Transverse colon (tissue), 4 donors: Measurements from ENCODE around the gene APOA5. TPM values are rescaled to one million over a fixed set of nuclear protein-coding genes. Genes with fewer than 3 reads are reported as not detected.
"Not testable (repeated sequence)": the region's sequence is repeated elsewhere in the genome, so short reads cannot be mapped to it uniquely, and the experiment has no call there.

ENCODE experiments used
- DNase-seq: peaks from one replicate; pipeline ENCODE4 v3.0.0-alpha.2; 2019
- H3K27ac ChIP-seq, 4 donors: fragments of 200-600 bp; sonication (generic); 2 replicates each; pipeline ENCODE4 v1.5.1; 2016 to 2018; ENCODE audit warnings: inconsistent platforms in 4 of 4
- H3K27me3 ChIP-seq: fragments of 200-600 bp; sonication (generic); 2 replicates; pipeline ENCODE4 v1.5.1; 2017; ENCODE audit warnings: inconsistent platforms
- H3K36me3 ChIP-seq, 4 donors: fragments of 200-600 bp; sonication (generic); 2 replicates each; pipeline ENCODE4 v1.5.1; 2017 to 2019; ENCODE audit warnings: inconsistent platforms in 4 of 4
- H3K4me1 ChIP-seq, 4 donors: fragments of 200-600 bp; sonication (generic); 2 replicates each; pipeline ENCODE4 v1.5.1; 2017 to 2020; ENCODE audit warnings: inconsistent platforms in 4 of 4
- H3K4me3 ChIP-seq, 4 donors: fragments of 200-600 bp; sonication (generic); 1 replicate in 1 of 4; 2 replicates in 3 of 4; pipeline versions ENCODE4 v1.5.1 to v1.6.1; 2017 to 2019; ENCODE audit warnings: inconsistent platforms in 4 of 4
- H3K9me3 ChIP-seq, 2 donors: fragments of 200-600 bp; sonication (generic); 2 replicates each; pipeline ENCODE4 v1.5.1; 2017 to 2019; ENCODE audit warnings: inconsistent platforms in 2 of 2
- EP300 ChIP-seq: sonication (generic); formaldehyde crosslinking; IDR thresholded peaks from one replicate; pipeline ENCODE4 v1.6.1; 2017; ENCODE audit warnings: antibody characterized with exemption, low read depth
- POLR2A ChIP-seq: fragments of 450-650 bp; IDR thresholded peaks from one replicate; pipeline ENCODE4 v1.6.1; 2016; ENCODE audit warnings: antibody characterized with exemption, mild to moderate bottlenecking, moderate library complexity
- POLR2AphosphoS5 ChIP-seq, 3 donors: sonication (generic); formaldehyde crosslinking; IDR thresholded peaks; one replicate each; pipeline ENCODE4 v1.6.1; 2016; ENCODE audit warnings: antibody characterized with exemption in 3 of 3
- WGBS, 2 donors: methylation state at CpG; one replicate each; pipeline ENCODE4 v1.1.5; 2018; ENCODE audit warnings: low coverage in 1 of 2; 5-methylcytosine and 5-hydroxymethylcytosine counted together
- in situ Hi-C, 4 donors: fragments of 200-750 bp; cut with MboI; loops; one replicate each; pipeline versions ENCODE4 v1.15.0 to v1.15.1; 2017; ENCODE audit warnings: low sequenced_read_pairs in 3 of 4, low pct_ligation_motif_present in 1 of 4, low pct_unique_long_range_greater_than_20kb in 1 of 4
- intact Hi-C: fragments of 100-400 bp; cut with DNase I; formaldehyde crosslinking; loops from one replicate; pipeline ENCODE4 v1.15.1; 2023; ENCODE audit warnings: low total_unique reads
- total RNA-seq, 4 donors: library from RNA; depleted of rRNA; stranded (reverse); fragments of >200 nt; gene quantifications; one replicate each; pipeline ENCODE4 v1.1.0, GENCODE V29; 2016
- TF ChIP-seq, protein P1 (sequence below), 5 experiments: fragments of 200-600 bp in 3 of 5; fragments of 450-650 bp in 2 of 5; sonication (generic) in 3 of 5; IDR thresholded peaks; 1 replicate in 2 of 5; 2 replicates in 3 of 5; pipeline ENCODE4 v1.5.1; 2016 to 2017; ENCODE audit warnings: antibody characterized with exemption in 5 of 5, inconsistent platforms in 3 of 5, mild to moderate bottlenecking in 2 of 5, moderate library complexity in 1 of 5

APOA5 gene
- total RNA-seq, 4 donors from 2014 or later: not detected

DNA sequence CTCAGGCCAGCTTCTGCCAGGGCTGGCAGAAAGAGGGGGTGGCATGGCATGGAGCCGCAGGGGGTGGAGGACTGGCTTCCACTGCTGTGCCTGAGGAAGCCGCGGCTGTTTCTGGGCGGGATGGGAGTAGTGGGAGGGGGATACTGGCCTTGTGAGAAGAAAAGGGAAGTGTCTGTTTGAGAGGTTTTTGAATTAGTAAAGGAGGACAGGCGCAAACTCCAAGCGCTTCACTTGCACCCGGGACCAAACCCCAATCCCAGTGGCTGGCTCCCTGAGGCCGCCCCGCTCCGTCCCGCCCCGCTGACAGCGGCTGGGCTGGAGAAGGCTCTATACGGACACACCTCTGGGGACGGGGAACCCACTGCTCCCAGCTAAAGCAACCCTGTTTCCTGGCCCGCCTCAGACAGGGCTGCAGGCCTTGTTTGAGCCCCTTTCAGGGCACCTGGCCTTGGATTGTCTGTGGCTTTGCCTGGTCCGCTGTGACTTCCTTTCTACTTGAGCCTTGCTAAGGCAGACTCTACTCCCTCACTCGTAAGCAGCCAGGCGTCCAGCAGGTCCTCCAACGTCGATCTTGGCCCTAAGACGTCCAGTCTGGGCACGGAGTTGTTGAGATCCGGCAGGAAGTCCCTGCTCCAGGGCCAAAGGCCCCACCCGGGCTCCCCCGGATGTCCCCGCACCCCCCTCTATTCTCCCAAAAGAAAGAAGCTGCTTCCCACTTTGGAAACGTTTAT, 43.5 kb upstream of the APOA5 start:
- Histone ChIP-seq H3K9me3 (no peaks in the 10 kb centered on the region), H3K27me3 (no peaks in the 10 kb centered on the region), H3K4me1 (peaks cover 0 to 17% (median 11%) of the 10 kb centered on the region in 4 donors), H3K27ac (peak overlapping the region; percentile 54 to 66 (median 64)), H3K36me3 (no peaks in the 10 kb centered on the region), H3K4me3 (peak overlapping the region in 3 of 4 donors; percentile 20 to 46 (median 25))
- intact Hi-C loops (no loop called here), in situ Hi-C loops (no loop called here)
- TF ChIP-seq POLR2A (no peak), POLR2AphosphoS5 (IDR thresholded peaks at IDR 0.05) (no peak), EP300 (no peak)
- TF ChIP-seq, protein P1, sequence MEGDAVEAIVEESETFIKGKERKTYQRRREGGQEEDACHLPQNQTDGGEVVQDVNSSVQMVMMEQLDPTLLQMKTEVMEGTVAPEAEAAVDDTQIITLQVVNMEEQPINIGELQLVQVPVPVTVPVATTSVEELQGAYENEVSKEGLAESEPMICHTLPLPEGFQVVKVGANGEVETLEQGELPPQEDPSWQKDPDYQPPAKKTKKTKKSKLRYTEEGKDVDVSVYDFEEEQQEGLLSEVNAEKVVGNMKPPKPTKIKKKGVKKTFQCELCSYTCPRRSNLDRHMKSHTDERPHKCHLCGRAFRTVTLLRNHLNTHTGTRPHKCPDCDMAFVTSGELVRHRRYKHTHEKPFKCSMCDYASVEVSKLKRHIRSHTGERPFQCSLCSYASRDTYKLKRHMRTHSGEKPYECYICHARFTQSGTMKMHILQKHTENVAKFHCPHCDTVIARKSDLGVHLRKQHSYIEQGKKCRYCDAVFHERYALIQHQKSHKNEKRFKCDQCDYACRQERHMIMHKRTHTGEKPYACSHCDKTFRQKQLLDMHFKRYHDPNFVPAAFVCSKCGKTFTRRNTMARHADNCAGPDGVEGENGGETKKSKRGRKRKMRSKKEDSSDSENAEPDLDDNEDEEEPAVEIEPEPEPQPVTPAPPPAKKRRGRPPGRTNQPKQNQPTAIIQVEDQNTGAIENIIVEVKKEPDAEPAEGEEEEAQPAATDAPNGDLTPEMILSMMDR (IDR thresholded peaks at IDR 0.05): no peak
- no peak for DNase-seq
- 51 to 93% methylated on average over 3 to 26 of the region's 28 CpGs for WGBS, 2 donors

DNA sequence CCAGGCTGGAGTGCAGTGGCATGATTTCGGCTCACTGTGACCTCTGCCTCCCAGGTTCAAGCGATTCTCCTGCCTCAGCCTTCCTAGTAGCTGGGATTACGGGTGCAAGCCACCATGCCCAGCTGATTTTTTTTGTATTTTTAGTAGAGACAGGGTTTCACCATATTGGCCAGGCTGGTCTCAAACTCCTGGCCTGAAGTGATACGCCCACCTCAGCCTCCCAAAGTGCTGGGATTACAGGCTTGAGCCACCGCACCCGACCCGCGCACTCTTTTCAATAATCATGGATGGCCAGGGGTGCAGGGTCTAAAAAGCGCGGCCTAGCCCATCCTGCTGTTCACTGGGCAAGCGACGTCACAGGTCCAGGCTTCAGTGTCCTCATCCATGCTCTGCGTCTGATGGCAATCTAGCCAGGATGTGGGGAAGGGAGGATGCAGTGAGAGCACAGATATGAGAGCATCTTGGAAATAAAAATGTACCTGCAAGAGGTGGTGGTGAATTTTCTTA, 42.9 kb upstream of the APOA5 start:
- Histone ChIP-seq H3K4me1 (peaks cover 0 to 17% (median 11%) of the 10 kb centered on the region in 4 donors), H3K27ac (peak overlapping the region in 1 of 4 donors; percentile 54)
- intact Hi-C loops: loop anchor here (5.0 kb wide), 1 partner anchor 42 kb away; the partner anchor contains the start of gene APOA5
- DNase-seq, H3K4me3 ChIP-seq, in situ Hi-C loops, H3K36me3 ChIP-seq, H3K9me3 ChIP-seq, H3K27me3 ChIP-seq: not testable (repeated sequence)
- 84 to 92% methylated on average over 7 to 13 of the region's 13 CpGs for WGBS, 2 donors

DNA sequence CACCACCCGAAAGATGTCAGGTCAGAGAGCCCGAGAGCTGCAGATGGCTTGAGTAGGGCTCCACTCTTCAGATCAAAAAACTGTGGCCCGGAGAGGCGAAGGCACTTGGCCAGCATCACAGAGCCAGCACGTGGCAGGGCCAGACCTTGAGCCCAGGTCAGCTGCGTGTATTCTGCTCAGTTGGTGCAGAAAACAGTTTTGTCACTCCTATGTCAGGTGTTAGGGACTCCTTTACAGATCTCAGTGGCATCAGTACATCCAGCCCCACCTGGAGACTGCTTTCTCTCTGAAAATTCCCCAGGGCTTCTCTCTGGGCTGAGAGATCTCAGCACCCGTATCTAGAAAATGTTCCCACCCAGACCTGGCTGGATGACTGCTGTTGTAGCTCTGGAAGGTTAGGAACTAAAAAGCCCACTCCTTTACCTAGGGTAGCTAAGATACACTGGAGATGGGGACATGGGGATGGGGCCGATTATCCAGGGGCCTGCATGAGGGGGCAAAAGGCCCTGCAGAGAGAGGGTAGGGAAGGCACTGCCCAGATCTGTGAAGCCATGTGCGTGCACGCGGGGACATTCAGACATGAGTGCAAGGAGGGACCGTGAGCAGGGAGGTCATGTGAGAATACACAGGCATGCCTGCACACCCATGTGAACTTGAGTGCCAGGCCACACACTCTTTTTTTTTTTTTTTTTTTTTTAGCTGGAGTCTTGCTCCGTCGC, 42.3 kb upstream of the APOA5 start:
- Histone ChIP-seq H3K36me3 (no peaks in the 10 kb centered on the region), H3K27ac (no peak overlapping the region), H3K4me3 (no peak overlapping the region), H3K27me3 (no peaks in the 10 kb centered on the region), H3K4me1 (peaks cover 0 to 17% (median 11%) of the 10 kb centered on the region in 4 donors), H3K9me3 (no peaks in the 10 kb centered on the region)
- no peak for TF ChIP-seq EP300
- TF ChIP-seq POLR2A: no peak
- TF ChIP-seq, protein P1 (IDR thresholded peaks at IDR 0.05): no peak
- TF ChIP-seq POLR2AphosphoS5 (IDR thresholded peaks at IDR 0.05): no peak
- in situ Hi-C loops (no loop called here), intact Hi-C loops (loop anchor here (1.0 to 5.0 kb wide), 2 partner anchors 28 to 42 kb away; partner anchors contain the start of gene APOA5)
- WGBS, 2 donors: 86 to 90% methylated on average over 10 to 14 of the region's 14 CpGs
- DNase-seq: no peak

DNA sequence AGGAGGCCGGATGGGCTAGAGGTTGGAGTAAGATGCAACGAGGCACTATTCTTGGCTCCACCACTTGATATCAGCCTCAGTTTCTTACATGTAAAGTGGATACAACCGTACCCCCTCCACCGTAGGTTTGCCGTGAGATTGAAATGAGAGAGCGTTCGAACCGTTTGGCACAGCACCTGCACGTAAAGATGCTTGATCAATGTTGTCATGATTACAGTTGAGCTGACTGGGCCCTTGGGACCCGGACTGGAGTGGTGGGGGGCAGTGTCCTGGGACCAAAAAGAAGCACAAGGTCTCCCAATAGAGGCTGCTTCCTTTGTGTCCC, 41.8 kb upstream of the APOA5 start:
- Histone ChIP-seq H3K9me3 (no peaks in the 10 kb centered on the region), H3K4me3 (no peak overlapping the region), H3K27me3 (no peaks in the 10 kb centered on the region), H3K4me1 (peaks cover 0 to 17% (median 11%) of the 10 kb centered on the region in 4 donors), H3K27ac (no peak overlapping the region), H3K36me3 (no peaks in the 10 kb centered on the region)
- DNase-seq: no peak
- TF ChIP-seq POLR2AphosphoS5 (IDR thresholded peaks at IDR 0.05) (no peak), EP300 (no peak), POLR2A (no peak)
- TF ChIP-seq, protein P1 (IDR thresholded peaks at IDR 0.05): no peak
- in situ Hi-C loops (no loop called here), intact Hi-C loops (loop anchor here (1.0 to 5.0 kb wide), 2 partner anchors 29 to 41 kb away; partner anchors contain the start of gene APOA5)
- whole genome bisulfite sequencing, 2 donors: 90 to 93% methylated on average over 10 of the region's 10 CpGs
